ENCODE data around the gene OPN1MW3. TPM values are rescaled to one million over a fixed set of nuclear protein-coding genes. Genes with fewer than 3 reads are reported as not detected.
"Not testable (repeated sequence)": the region's sequence is repeated elsewhere in the genome, so short reads cannot be mapped to it uniquely, and the experiment has no call there.

Gene OPN1MW3
- polyA plus RNA-seq (ENCODE audit: insufficient read length) = not detected

- DNase-seq = not testable (repeated sequence)
These were observed at the start of gene OPN1MW3 for GRCh38 chrX:154257282-154257681. OPN1MW3 (plus strand) TSS chrX:154257582; CDS start chrX:154257620, 38 bp downstream.

- DNase-seq = not testable (repeated sequence)
These were observed 47.5 kb upstream of the OPN1MW3 start for GRCh38 chrX:154209670-154210418.

GRCh38 chrX:154211057-154211456 lies 46.3 kb upstream of the OPN1MW3 start:
- not testable (repeated sequence) for DNase-seq

GRCh38 chrX:154211499-154211898 lies 45.9 kb upstream of the OPN1MW3 start:
- DNase-seq = not testable (repeated sequence)

- DNase-seq = not testable (repeated sequence)
These were observed 37.9 kb upstream of the OPN1MW3 start, which contains the start of gene OPN1MW2 for GRCh38 chrX:154219456-154219855. OPN1MW2 (plus strand) TSS chrX:154219756; CDS start chrX:154219816, 60 bp downstream.

GRCh38 chrX:154225292-154225691 lies 32.1 kb upstream of the OPN1MW3 start:
- not testable (repeated sequence) for DNase-seq

- not testable (repeated sequence) for DNase-seq
These were observed 30.7 kb upstream of the OPN1MW3 start for GRCh38 chrX:154226706-154227105.

- DNase-seq = not testable (repeated sequence)
These were observed 25.9 kb upstream of the OPN1MW3 start for GRCh38 chrX:154231443-154231842.

- not testable (repeated sequence) for DNase-seq
These were observed 23.8 kb upstream of the OPN1MW3 start for GRCh38 chrX:154233620-154234019.

GRCh38 chrX:154238939-154239559 lies 18.3 kb upstream of the OPN1MW3 start:
- DNase-seq = not testable (repeated sequence)

- DNase-seq = not testable (repeated sequence)
These were observed 17.3 kb upstream of the OPN1MW3 start for GRCh38 chrX:154239982-154240503.

- DNase-seq = not testable (repeated sequence)
These were observed 9.9 kb upstream of the OPN1MW3 start for GRCh38 chrX:154247377-154248045.

GRCh38 chrX:154248076-154248475 lies 9.3 kb upstream of the OPN1MW3 start:
- not testable (repeated sequence) for DNase-seq

GRCh38 chrX:154258711-154259110 lies 1.3 kb downstream of the OPN1MW3 start:
- DNase-seq = not testable (repeated sequence)

GRCh38 chrX:154263072-154263471 lies 5.7 kb downstream of the OPN1MW3 start:
- DNase-seq = not testable (repeated sequence)

- DNase-seq = not testable (repeated sequence)
These were observed 11.9 kb downstream of the OPN1MW3 start for GRCh38 chrX:154269245-154269644.

GRCh38 chrX:154284489-154285338 lies 27.3 kb downstream of the OPN1MW3 start:
- not testable (repeated sequence) for DNase-seq

GRCh38 chrX:154286406-154286805 lies 29.0 kb downstream of the OPN1MW3 start:
- DNase-seq = not testable (repeated sequence)

GRCh38 chrX:154294791-154295574 lies 37.6 kb downstream of the OPN1MW3 start, which contains the start of gene TEX28:
TEX28 (minus strand) TSS chrX:154295124; CDS start chrX:154292117, 3,007 bp downstream.
- no peak for DNase-seq

- no peak for DNase-seq
These were observed 38.4 kb downstream of the OPN1MW3 start, which contains the start of gene TKTL1 for GRCh38 chrX:154295664-154296310. TKTL1 (plus strand) TSS chrX:154295795; CDS start chrX:154295860, 65 bp downstream.

All from hindlimb muscle (tissue), 1 donor.